AG10803 (cell line): ENCODE measurements around the gene OR14A16.

ENCODE experiments used
- DNase-seq: peaks from one replicate; pipeline ENCODE4 v3.0.0; 2010; ENCODE audit warnings: low read depth
- H3K4me3 ChIP-seq: 2 replicates; pipeline ENCODE4 v1.5.1; 2011; ENCODE audit warnings: mild to moderate bottlenecking, low read length, control low read depth
- CTCF ChIP-seq: conservative IDR thresholded peaks from 2 replicates; pipeline ENCODE4 v1.5.1; 2011; ENCODE audit warnings: mild to moderate bottlenecking, low read length, control low read depth, inconsistent platforms

The OR14A16 gene

GRCh38 chr1:247797518-247797917 lies 26.4 kb downstream of the OR14A16 start:
- H3K4me3 ChIP-seq, result no peak overlapping the region
- no peak for DNase-seq
- no peak for TF ChIP-seq CTCF

- no peak for DNase-seq
- TF ChIP-seq CTCF, result no peak
- H3K4me3 ChIP-seq, result no peak overlapping the region
Measured at GRCh38 chr1:247769603-247770002, 54.3 kb downstream of the OR14A16 start.
